GM18519 (cell line): Measurements from ENCODE around the gene IL1RAPL1.
A peak's percentile ranks its signal among the peaks of the same experiment; 100 is the strongest.
"Not testable (repeated sequence)": the region's sequence is repeated elsewhere in the genome, so short reads cannot be mapped to it uniquely, and the experiment has no call there.

Source experiments
- ATAC-seq: cut with Tn5 transposase; IDR thresholded peaks from one replicate; pipeline ENCODE4 v1.9.1; 2021; ENCODE audit warnings: mild to moderate bottlenecking, moderate library complexity; ENCODE audit not compliant: unreplicated experiment, low FRiP score

The IL1RAPL1 gene

GRCh38 chrX:29233592-29234183, 646.4 kb downstream of the IL1RAPL1 start:
- no peak for ATAC-seq

GRCh38 chrX:29237972-29238371, 650.7 kb downstream of the IL1RAPL1 start:
- no peak for ATAC-seq

GRCh38 chrX:29241809-29242208, 654.6 kb downstream of the IL1RAPL1 start:
- no peak for ATAC-seq

- ATAC-seq = no peak
Measured at GRCh38 chrX:29242856-29243255, 655.6 kb downstream of the IL1RAPL1 start.

GRCh38 chrX:29243942-29244341, 656.7 kb downstream of the IL1RAPL1 start:
- no peak for ATAC-seq

GRCh38 chrX:29254515-29254914, 667.3 kb downstream of the IL1RAPL1 start:
- ATAC-seq = no peak

GRCh38 chrX:29257521-29257920, 670.3 kb downstream of the IL1RAPL1 start:
- ATAC-seq = no peak

GRCh38 chrX:29269390-29269789, 682.1 kb downstream of the IL1RAPL1 start:
- no peak for ATAC-seq

- no peak for ATAC-seq
Measured at GRCh38 chrX:29274517-29274916, 687.3 kb downstream of the IL1RAPL1 start.

- no peak for ATAC-seq
Measured at GRCh38 chrX:29275928-29276327, 688.7 kb downstream of the IL1RAPL1 start.

- no peak for ATAC-seq
Measured at GRCh38 chrX:29281078-29281742, 694.0 kb downstream of the IL1RAPL1 start.

GRCh38 chrX:29285664-29286063, 698.4 kb downstream of the IL1RAPL1 start:
- no peak for ATAC-seq

GRCh38 chrX:29295987-29296680, 708.9 kb downstream of the IL1RAPL1 start:
- ATAC-seq = no peak

GRCh38 chrX:29297171-29297800, 710.0 kb downstream of the IL1RAPL1 start:
- ATAC-seq = no peak

- ATAC-seq = no peak
Measured at GRCh38 chrX:29299684-29300083, 712.4 kb downstream of the IL1RAPL1 start.

GRCh38 chrX:29308726-29309125, 721.5 kb downstream of the IL1RAPL1 start:
- no peak for ATAC-seq

GRCh38 chrX:29315931-29316330, 728.7 kb downstream of the IL1RAPL1 start:
- ATAC-seq = no peak

- no peak for ATAC-seq
Measured at GRCh38 chrX:29318012-29318411, 730.8 kb downstream of the IL1RAPL1 start.

- not testable (repeated sequence) for ATAC-seq
Measured at GRCh38 chrX:29332429-29332828, 745.2 kb downstream of the IL1RAPL1 start.

- not testable (repeated sequence) for ATAC-seq
Measured at GRCh38 chrX:29333091-29333490, 745.8 kb downstream of the IL1RAPL1 start.

GRCh38 chrX:29348288-29348687, 761.0 kb downstream of the IL1RAPL1 start:
- peak; percentile 61 for ATAC-seq
